ENCODE measurements around the gene PGLYRP4.
"Not testable (repeated sequence)": the region's sequence is repeated elsewhere in the genome, so short reads cannot be mapped to it uniquely, and the experiment has no call there.

GRCh38 chr1:153318145-153318544, 30.5 kb downstream of the PGLYRP4 start:
- not testable (repeated sequence) for TF ChIP-seq CTCF, POLR2A, EP300 (IDR thresholded peaks at IDR 0.05)

Data from ovary (tissue), 3 donors.